Right cardiac atrium (tissue), 5 donors: Measurements from ENCODE around the gene C1QTNF8. TPM values are rescaled to one million over a fixed set of nuclear protein-coding genes. Genes with fewer than 3 reads are reported as not detected.

Experiments
- ATAC-seq, 2 donors: fragments of 200-7000 bp; cut with Tn5 transposase; one replicate each; pipeline versions ENCODE4 v1.8.0 to v1.9.1; 2020; ENCODE audit warnings: moderate library complexity in 2 of 2, mild to moderate bottlenecking in 1 of 2
- DNase-seq, 3 donors: peaks; one replicate each; pipeline ENCODE4 v3.0.0-alpha.2; 2020
- H3K27ac ChIP-seq: one replicate; pipeline ENCODE4 v1.5.1; 2013; ENCODE audit warnings: mild to moderate bottlenecking, low read length, control low read depth, moderate library complexity
- H3K27me3 ChIP-seq: one replicate; pipeline ENCODE4 v1.6.1; 2013; ENCODE audit not compliant: control insufficient read depth, insufficient read depth
- H3K4me1 ChIP-seq: one replicate; pipeline ENCODE4 v1.6.1; 2013; ENCODE audit warnings: low read length; ENCODE audit not compliant: control insufficient read depth, insufficient read depth
- H3K4me3 ChIP-seq: one replicate; pipeline ENCODE4 v1.5.1; 2013; ENCODE audit warnings: low read length, control low read depth
- H3K9me3 ChIP-seq: one replicate; pipeline ENCODE4 v1.6.1; 2013; ENCODE audit warnings: low read length; ENCODE audit not compliant: control insufficient read depth
- WGBS: extraction: QIAGEN DNeasy Blood & Tissue Kit; methylation state at CpG from one replicate; pipeline ENCODE4 v1.1.7; 2013; 5-methylcytosine and 5-hydroxymethylcytosine counted together
- intact Hi-C, 4 donors: fragments of 100-400 bp; cut with DNase I; formaldehyde crosslinking; loops; one replicate each; pipeline versions ENCODE4 v1.11.0 to v1.14.0; 2022 to 2023
- polyA plus RNA-seq: library from polyadenylated mRNA; stranded (reverse); fragments of 200-250 nt; gene quantifications from one replicate; pipeline ENCODE4 v1.2.3, GENCODE V29; 2013
- total RNA-seq, 4 donors: library from RNA; stranded (reverse); fragmentation: NEBNext Ultra II Directional; extraction: Animal tissue kit (Norgen Biotek cat#: 25700); gene quantifications; one replicate each; pipeline ENCODE4 v1.2.1, GENCODE V29; 2021
- donor health status: healthy with polysubstance abuse.
- donor health status: DM: no; HTN: yes; CAD: no.
- donor health status: DM: no; HTN: no; CAD: no.
- donor health status: DM: no; HTN: yes; CAD: no; lungs with severe emphysema.
- donor health status: DM: yes; HTN: yes; CAD: no.

The C1QTNF8 gene
- total and polyA plus RNA-seq, 5 donors, result 0.05 to 0.23 (median 0.15) TPM; not detected in 2

DNA sequence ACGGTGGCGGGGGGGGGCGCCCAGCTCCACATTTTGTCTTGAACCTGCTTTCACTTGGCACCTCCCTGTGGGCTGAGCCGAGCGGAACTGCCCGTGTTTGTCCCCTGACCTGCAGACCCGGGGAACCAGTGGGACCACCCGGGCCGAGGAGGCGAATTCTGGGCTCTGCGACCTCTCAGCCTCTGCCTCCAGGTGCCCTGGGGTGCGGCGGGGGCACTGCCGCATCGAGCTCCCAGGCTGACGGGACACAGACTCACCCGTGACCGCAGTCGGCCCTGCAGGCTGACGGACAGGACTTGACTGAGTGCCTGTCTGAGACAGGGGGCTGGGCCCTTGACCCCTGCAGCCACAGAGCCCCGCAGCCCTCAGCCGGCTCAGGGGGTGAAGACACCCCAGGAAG is 11.1 kb upstream of the C1QTNF8 start:
- no peak for ATAC-seq
- intact Hi-C loops, result no loop called here
- Histone ChIP-seq H3K9me3 (no peaks in the 10 kb centered on the region), H3K4me1 (no peaks in the 10 kb centered on the region), H3K4me3 (no peak overlapping the region), H3K27ac (no peak overlapping the region), H3K27me3 (no peaks in the 10 kb centered on the region)
- DNase-seq, result no peak
- 67% methylated on average over 22 of the region's 22 CpGs for WGBS

DNA sequence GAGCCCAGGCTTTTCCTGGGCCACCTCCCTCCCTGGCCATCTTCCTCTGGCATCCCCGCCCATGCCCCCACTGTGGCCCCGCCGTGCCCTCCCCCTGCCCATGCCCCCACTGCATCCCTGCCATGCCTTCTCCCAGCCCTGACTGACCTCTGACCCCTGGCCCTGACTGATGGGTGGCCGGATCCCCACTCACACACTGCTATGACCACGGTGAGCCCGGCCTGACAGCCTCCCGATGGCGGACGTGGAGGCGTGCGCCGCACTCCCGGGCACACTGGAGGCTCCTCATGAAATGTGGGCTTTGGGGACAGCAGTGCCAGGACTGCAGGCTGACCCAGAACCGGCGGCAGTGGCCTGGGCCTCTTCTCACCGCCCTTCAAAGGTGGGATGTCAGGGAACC is 10.6 kb upstream of the C1QTNF8 start:
- ATAC-seq (no peak), DNase-seq (no peak)
- Histone ChIP-seq H3K9me3 (no peaks in the 10 kb centered on the region), H3K27ac (no peak overlapping the region), H3K27me3 (no peaks in the 10 kb centered on the region), H3K4me3 (no peak overlapping the region), H3K4me1 (no peaks in the 10 kb centered on the region)
- 77% methylated on average over 16 of the region's 16 CpGs for WGBS
- intact Hi-C loops, result loop anchor here in 1 of 4 donors (1.0 kb wide), 1 partner anchor 87 kb away; no protein-coding TSS in a partner anchor

DNA sequence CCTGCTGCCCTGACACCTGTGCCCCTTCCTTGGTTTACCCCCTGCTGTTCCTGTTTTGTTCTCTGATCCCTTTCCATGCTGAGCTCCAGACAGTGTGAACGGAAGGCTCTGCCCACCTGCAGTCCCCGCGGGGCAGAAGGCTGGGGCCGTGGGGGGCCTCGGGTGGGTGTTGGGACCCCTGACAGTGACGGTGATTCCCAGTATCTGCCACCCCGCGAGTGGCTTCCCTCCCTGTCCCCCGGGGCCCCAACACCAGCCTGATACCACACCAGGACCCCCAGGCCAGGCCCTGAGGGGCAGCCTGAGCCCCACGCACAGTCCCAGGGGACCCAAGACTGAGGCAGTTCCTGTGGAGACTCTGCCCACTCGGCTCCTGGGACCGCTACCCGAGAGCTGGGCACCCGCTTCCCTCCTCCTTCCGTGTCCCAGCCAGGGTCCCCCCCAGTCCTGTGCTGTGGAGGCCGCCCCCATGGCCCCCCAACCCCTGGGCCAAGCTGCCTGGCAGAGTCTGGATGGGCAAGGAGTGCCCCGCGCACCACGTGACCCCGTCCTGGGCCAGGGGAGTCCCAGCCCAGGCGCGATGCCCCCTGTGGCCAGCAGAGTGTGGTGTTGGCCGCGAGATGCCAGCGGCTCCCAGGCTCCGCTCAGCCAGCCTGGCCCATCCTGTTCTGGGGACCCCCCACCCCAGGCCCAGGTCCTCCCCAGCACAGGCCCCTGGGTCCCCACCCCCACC is 10.0 kb upstream of the C1QTNF8 start:
- Histone ChIP-seq H3K27ac (no peak overlapping the region), H3K9me3 (no peaks in the 10 kb centered on the region), H3K4me3 (no peak overlapping the region), H3K4me1 (no peaks in the 10 kb centered on the region), H3K27me3 (no peaks in the 10 kb centered on the region)
- 29% methylated on average over 26 of the region's 26 CpGs for WGBS
- ATAC-seq (peak; percentile 53 to 70), DNase-seq (peak; percentile 62 to 86 (median 85))
- intact Hi-C loops, result loop anchor here in 1 of 4 donors (1.0 kb wide), 1 partner anchor 87 kb away; no protein-coding TSS in a partner anchor

DNA sequence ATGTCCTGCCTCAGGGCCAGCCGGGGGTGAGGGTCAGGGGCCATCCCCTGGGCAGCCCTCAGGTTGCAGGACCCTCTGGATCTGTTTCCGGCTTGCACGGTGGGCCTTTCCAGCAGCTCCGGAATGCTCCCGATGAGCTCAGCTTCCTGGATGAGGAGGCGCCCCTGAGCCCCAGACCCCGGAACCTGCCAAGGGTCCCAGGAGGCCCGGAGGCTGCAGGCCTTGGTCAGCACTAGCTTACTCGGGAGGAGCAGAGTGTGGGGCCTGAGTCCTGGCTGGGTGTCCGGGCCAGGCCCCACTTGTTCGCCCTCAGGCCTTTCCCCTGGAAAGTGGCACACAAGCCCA is 7.6 kb upstream of the C1QTNF8 start:
- DNase-seq (no peak), ATAC-seq (no peak)
- WGBS, result 32% methylated on average over 11 of the region's 11 CpGs
- Histone ChIP-seq H3K4me3 (no peak overlapping the region), H3K27me3 (no peaks in the 10 kb centered on the region), H3K27ac (no peak overlapping the region), H3K4me1 (no peaks in the 10 kb centered on the region), H3K9me3 (no peaks in the 10 kb centered on the region)
- intact Hi-C loops, result no loop called here

DNA sequence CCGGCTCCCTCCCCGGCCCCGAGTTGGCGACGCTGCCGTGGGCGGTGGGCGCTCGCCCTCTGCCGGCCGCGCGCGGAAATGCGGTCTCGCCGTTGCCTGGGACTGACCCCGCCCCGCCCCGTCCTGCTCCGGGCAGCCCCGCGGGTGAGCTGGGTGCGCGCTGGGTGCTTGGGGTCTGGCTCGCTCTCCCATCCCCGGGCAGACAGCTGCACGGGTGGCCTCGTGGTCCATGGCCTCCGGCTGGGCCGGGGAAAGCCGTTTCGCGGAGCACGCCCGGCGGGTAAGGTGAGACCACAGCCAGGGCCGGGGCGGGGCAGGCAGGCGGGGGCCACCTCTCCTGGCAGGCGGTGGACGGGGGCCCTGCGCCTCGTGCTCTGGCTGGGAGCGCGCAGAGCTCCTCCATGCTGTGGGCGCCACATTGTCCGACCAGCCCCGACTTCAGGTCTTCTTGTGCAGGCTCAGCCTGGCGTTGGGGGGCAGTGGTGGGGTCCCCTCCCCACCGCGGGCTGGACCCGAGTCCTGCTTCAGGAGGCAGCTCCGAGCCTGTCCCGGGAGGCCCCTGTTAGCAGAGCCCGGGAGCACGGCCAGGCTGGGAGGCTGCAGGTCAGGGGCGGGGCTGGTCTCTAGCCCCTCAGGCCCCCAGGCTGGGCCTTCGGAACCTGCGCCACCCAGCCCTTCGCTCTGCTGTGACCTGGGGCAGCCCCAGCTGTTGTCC is 7.0 kb upstream of the C1QTNF8 start:
- DNase-seq (peak; percentile 55 to 88 (median 88)), ATAC-seq (peak; percentile 3 to 50)
- H3K4me3 ChIP-seq, result no peak overlapping the region
- WGBS, result 6% methylated on average over 61 of the region's 61 CpGs
- H3K27ac ChIP-seq, result no peak overlapping the region
- H3K4me1 ChIP-seq, result no peaks in the 10 kb centered on the region
- intact Hi-C loops, result no loop called here
- no peaks in the 10 kb centered on the region for H3K27me3 ChIP-seq
- H3K9me3 ChIP-seq, result no peaks in the 10 kb centered on the region

DNA sequence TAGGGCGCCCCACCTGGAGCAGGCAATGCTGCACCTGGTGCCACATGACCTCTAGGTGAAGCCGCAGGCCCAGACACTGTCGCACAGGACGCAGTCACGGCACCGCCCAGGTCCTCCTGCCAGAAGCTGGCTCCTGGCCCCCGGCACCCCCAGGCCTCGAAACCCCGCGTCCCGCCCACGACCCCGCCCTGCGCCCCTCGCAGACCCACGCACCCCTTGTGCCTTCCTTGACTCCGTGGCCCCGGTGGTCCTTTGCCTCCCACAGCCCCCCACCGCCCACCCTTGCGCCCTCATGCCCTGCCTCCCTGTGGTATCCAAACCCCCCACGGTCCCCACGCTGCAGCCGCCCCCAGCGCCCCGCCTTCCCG is 6.3 kb upstream of the C1QTNF8 start:
- H3K9me3 ChIP-seq, result no peaks in the 10 kb centered on the region
- H3K27ac ChIP-seq, result no peak overlapping the region
- intact Hi-C loops, result no loop called here
- DNase-seq (no peak), ATAC-seq (no peak)
- no peaks in the 10 kb centered on the region for H3K27me3 ChIP-seq
- WGBS, result 60% methylated on average over 26 of the region's 26 CpGs
- H3K4me1 ChIP-seq, result no peaks in the 10 kb centered on the region
- no peak overlapping the region for H3K4me3 ChIP-seq

DNA sequence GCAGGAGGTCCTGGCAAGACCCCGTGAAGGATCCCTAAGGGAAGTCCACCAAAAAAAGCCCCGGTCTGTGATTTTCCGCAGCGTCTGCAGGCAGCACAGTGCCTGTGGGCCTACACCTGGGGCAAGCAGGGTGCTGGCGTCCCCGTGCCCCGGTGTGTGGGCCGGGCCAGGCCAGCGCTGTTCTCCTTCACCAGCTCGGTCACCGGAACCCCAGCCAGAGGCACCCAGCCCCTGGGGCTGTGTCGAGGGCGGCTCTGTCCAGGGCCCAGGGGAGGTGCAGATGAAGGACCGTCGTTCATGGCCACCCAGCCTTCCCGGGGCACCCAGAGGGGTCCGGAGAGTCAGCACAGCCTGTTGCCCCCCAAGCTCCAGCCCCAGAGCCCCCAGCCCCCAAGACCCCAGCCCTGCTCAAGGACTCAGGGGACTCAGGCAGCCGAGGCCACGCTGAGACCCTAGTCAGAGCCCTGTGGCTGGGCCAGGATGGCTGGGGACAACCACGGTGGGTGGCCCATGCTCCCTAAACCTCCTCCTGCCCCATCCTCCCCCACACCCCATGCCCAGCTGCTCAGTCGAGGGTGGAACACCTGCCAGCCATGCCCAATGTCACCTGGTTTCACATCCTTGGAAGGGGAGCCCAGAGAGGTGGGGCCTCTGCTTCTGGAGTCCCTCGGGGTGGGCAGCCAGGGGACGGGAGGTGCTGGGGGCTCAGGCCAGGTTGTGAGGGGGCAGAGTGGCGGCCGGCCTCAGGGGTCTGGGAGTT is 5.7 kb upstream of the C1QTNF8 start:
- WGBS, result 74% methylated on average over 25 of the region's 25 CpGs
- no peaks in the 10 kb centered on the region for H3K9me3 ChIP-seq
- no peaks in the 10 kb centered on the region for H3K27me3 ChIP-seq
- intact Hi-C loops, result no loop called here
- no peak overlapping the region for H3K27ac ChIP-seq
- no peaks in the 10 kb centered on the region for H3K4me1 ChIP-seq
- no peak overlapping the region for H3K4me3 ChIP-seq
- DNase-seq (no peak), ATAC-seq (no peak)

DNA sequence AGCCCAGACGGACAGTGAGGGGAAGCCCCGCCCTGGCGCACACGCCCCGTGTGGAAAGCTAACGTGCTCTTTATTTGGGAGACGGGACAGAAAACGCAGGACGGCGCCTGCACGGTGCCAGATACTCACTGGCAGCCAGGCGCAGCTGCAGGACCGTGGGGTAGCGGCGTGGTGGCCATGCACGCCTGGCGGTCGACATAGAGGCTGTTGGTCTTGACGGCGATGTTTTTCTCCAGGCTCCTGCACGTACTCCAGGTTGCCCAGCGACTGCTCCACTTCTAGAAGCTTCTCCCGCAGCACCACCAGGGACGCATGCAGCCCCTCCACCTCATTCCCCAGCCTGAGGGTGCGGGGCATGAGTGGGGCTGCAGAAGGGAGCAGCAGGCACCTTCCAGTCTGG is 5.1 kb upstream of the C1QTNF8 start:
- ATAC-seq (no peak), DNase-seq (no peak)
- H3K9me3 ChIP-seq, result no peaks in the 10 kb centered on the region
- intact Hi-C loops, result no loop called here
- H3K4me1 ChIP-seq, result no peaks in the 10 kb centered on the region
- no peak overlapping the region for H3K27ac ChIP-seq
- H3K27me3 ChIP-seq, result no peaks in the 10 kb centered on the region
- H3K4me3 ChIP-seq, result no peak overlapping the region
- 72% methylated on average over 25 of the region's 25 CpGs for WGBS

DNA sequence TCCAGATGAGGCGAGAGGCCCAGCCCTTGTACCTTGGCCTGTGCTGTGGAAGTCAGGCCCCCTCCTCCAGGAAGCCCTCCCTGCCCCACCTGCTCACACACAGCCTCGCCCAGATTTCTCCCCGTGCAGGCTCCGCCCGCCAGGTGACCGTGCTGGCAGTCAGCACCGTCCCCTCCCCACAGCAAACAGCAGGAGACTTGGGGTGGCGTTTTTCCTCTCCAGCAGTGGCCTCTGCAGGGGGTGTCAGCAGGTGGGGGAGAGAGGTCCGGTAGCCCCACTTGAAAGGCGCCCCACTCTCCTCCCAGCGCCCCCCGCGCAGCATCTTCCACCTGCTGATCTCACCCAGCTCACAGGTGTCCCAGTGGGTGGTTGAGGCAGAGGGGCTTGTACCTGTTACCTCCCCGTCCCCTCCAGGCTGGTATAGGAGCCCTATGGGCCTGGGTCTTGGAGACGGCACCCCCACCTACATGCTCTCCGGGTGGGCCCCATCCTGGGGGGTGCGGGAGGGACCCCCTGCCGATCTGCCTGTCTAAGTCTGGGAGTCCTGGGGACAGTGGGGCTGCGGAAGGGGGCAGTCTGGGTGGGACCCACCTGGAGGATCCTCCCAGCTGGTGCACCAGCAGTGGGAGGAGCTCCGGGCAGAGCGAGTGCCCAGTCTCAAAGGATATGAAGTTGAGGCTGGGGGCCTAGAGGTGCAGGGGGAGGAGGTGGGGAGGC is 4.2 kb upstream of the C1QTNF8 start:
- Histone ChIP-seq H3K27me3 (no peaks in the 10 kb centered on the region), H3K9me3 (no peaks in the 10 kb centered on the region), H3K4me1 (no peaks in the 10 kb centered on the region), H3K27ac (no peak overlapping the region), H3K4me3 (no peak overlapping the region)
- intact Hi-C loops, result no loop called here
- WGBS, result 69% methylated on average over 21 of the region's 21 CpGs
- DNase-seq (no peak), ATAC-seq (no peak)

DNA sequence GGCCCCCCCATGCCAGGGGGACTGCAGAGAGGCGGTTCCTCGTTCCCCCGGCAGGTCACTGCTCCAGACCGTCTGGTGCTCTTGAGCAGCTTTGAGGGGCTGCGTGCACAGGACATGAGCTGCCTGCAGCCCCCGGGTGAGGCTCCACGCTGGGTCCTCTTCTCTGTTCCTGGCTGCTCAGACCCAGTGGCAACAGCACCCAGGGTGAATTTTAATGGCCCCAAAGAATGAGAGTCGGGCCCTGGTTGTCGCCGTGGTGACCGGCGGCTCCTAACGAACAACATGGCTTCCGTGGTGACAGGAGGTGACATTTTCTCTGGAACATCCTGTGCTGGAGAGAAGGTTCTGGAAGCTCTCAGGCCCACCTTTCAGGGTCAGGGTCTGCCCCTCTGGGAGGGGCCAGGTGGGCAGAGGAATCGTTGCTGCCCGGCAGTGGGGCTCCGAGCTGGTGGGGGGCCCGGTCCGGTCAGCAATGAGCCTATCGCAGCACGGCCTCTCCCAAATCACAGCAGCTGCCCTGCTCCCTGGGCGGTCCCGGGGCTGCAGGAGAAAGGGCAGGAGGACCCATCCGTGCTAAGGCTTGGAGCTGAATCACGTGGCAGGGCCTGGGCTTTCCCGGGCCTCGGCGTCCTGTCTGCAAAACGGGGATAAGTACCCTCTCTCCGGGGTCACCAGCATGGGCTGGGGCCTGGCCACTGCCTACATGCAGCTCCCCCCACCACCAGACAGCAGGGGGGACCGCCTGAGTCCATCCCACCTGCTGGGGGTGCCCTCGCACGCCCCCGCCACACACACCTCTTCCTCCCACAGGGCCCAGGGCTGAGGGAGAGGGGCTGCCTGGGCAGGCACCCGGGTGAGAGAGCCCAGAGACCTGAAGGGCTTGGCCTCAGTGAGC is 3.4 kb upstream of the C1QTNF8 start:
- Histone ChIP-seq H3K27me3 (no peaks in the 10 kb centered on the region), H3K27ac (peak overlapping the region; percentile 9), H3K4me3 (no peak overlapping the region), H3K4me1 (no peaks in the 10 kb centered on the region), H3K9me3 (no peaks in the 10 kb centered on the region)
- 53% methylated on average over 35 of the region's 35 CpGs for WGBS
- intact Hi-C loops, result no loop called here
- ATAC-seq (no peak), DNase-seq (no peak)
